OCI-LY1 (cell line): ENCODE measurements around the gene PDE4D.

ENCODE experiments used
- H2AFZ ChIP-seq: fragments of 200-600 bp; sonication (generic), shearing (Covaris generic); 2 replicates; pipeline ENCODE4 v1.6.0; 2014; ENCODE audit warnings: antibody characterized with exemption, mild to moderate bottlenecking, low read length
- H3F3A ChIP-seq: fragments of 200-600 bp; sonication (generic), shearing (Covaris generic); 2 replicates; pipeline ENCODE4 v1.6.0; 2014; ENCODE audit warnings: mild to moderate bottlenecking, antibody characterized with exemption, low read length, moderate library complexity; ENCODE audit not compliant: insufficient read depth
- H3K27ac ChIP-seq: fragments of 200-600 bp; sonication (generic); 2 replicates; pipeline ENCODE4 v1.5.1; 2014; ENCODE audit warnings: low read length, mixed run types, mild to moderate bottlenecking, low read depth; ENCODE audit not compliant: poor library complexity, severe bottlenecking
- H3K27me3 ChIP-seq: fragments of 200-600 bp; sonication (generic); 2 replicates; pipeline ENCODE4 v1.6.0; 2014; ENCODE audit warnings: antibody characterized with exemption, mild to moderate bottlenecking, low read length, moderate library complexity; ENCODE audit not compliant: insufficient read depth
- H3K36me3 ChIP-seq: fragments of 200-600 bp; sonication (generic); 2 replicates; pipeline ENCODE4 v1.6.1; 2014; ENCODE audit warnings: mild to moderate bottlenecking, antibody characterized with exemption, low read length, moderate library complexity, mixed read lengths; ENCODE audit not compliant: insufficient read depth
- H3K4me1 ChIP-seq: fragments of 200-600 bp; sonication (generic); 2 replicates; pipeline ENCODE4 v1.5.1; 2014; ENCODE audit warnings: mild to moderate bottlenecking, low read length, moderate library complexity; ENCODE audit not compliant: insufficient read depth, severe bottlenecking
- H3K4me2 ChIP-seq: fragments of 200-600 bp; sonication (generic), shearing (Covaris generic); 2 replicates; pipeline ENCODE4 v1.6.1; 2014; ENCODE audit warnings: low read length
- H3K4me3 ChIP-seq: fragments of 200-600 bp; sonication (generic); 2 replicates; pipeline ENCODE4 v1.5.1; 2014; ENCODE audit warnings: low read length, low read depth, mild to moderate bottlenecking, mixed read lengths; ENCODE audit not compliant: poor library complexity, severe bottlenecking
- H3K79me2 ChIP-seq: fragments of 200-600 bp; shearing (Covaris generic); 2 replicates; pipeline ENCODE4 v1.6.1; 2016; ENCODE audit warnings: mixed run types, low read length, mixed read lengths; ENCODE audit not compliant: insufficient read depth
- H3K9ac ChIP-seq: fragments of 200-600 bp; sonication (generic), shearing (Covaris generic); 2 replicates; pipeline ENCODE4 v1.6.1; 2014; ENCODE audit warnings: mild to moderate bottlenecking, low read length, mixed read lengths
- H3K9me2 ChIP-seq: fragments of 200-600 bp; sonication (generic), shearing (Covaris generic); 2 replicates; pipeline ENCODE4 v1.6.1; 2014; ENCODE audit warnings: low read depth, mild to moderate bottlenecking, low read length, mixed read lengths
- H3K9me3 ChIP-seq: fragments of 200-600 bp; shearing (Covaris generic); 2 replicates; pipeline ENCODE4 v1.6.1; 2014; ENCODE audit warnings: low read length, mixed read lengths
- H4K20me1 ChIP-seq: fragments of 200-600 bp; sonication (generic), shearing (Covaris generic); 2 replicates; pipeline ENCODE4 v1.6.0; 2016; ENCODE audit warnings: mild to moderate bottlenecking, low read length; ENCODE audit not compliant: insufficient read depth
- EZH2 ChIP-seq: fragments of 200-600 bp; sonication (generic), shearing (Covaris generic); IDR thresholded peaks from 2 replicates; pipeline ENCODE4 v1.8.0; 2017; ENCODE audit warnings: borderline replicate concordance, mixed run types, mild to moderate bottlenecking, antibody characterized with exemption, low read length, moderate library complexity, mixed read lengths
- TF ChIP-seq, protein P1 (sequence below): fragments of 200-600 bp; sonication (generic), shearing (Covaris generic); IDR thresholded peaks from 2 replicates; pipeline ENCODE4 v1.5.1; 2017; ENCODE audit warnings: mild to moderate bottlenecking, antibody characterized with exemption, low read length, moderate library complexity, mixed read lengths

PDE4D gene

DNA sequence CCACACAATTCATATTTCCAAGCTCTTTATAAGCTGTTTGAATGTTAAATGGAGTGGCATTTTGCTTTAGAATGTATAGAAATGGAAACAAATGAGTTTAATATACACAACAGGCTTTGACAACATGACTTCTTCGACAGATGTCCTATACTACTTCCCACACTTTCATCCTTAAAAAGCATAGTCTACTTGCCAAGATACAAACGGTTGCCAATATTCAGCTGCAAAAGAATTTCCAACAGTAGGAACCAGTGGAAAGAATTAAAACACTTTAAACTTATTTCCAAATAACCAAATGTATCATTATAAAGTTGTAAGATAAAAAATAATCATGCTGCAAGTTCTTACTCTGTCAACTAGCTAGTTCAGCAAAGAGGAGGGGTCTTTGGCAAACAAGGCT lies 456.4 kb downstream of the PDE4D start:
- H3K36me3 ChIP-seq, result no peaks in the 10 kb centered on the region
- no peak overlapping the region for H3K27ac ChIP-seq
- H2AFZ ChIP-seq, result no peak overlapping the region
- H3K9ac ChIP-seq, result no peak overlapping the region
- no peaks in the 10 kb centered on the region for H3F3A ChIP-seq
- H3K4me1 ChIP-seq, result no peaks in the 10 kb centered on the region
- H3K79me2 ChIP-seq, result no peaks in the 10 kb centered on the region
- no peaks in the 10 kb centered on the region for H3K9me2 ChIP-seq
- H3K27me3 ChIP-seq, result no peaks in the 10 kb centered on the region
- H3K4me2 ChIP-seq, result no peak overlapping the region
- H4K20me1 ChIP-seq, result no peaks in the 10 kb centered on the region
- TF ChIP-seq, protein P1, sequence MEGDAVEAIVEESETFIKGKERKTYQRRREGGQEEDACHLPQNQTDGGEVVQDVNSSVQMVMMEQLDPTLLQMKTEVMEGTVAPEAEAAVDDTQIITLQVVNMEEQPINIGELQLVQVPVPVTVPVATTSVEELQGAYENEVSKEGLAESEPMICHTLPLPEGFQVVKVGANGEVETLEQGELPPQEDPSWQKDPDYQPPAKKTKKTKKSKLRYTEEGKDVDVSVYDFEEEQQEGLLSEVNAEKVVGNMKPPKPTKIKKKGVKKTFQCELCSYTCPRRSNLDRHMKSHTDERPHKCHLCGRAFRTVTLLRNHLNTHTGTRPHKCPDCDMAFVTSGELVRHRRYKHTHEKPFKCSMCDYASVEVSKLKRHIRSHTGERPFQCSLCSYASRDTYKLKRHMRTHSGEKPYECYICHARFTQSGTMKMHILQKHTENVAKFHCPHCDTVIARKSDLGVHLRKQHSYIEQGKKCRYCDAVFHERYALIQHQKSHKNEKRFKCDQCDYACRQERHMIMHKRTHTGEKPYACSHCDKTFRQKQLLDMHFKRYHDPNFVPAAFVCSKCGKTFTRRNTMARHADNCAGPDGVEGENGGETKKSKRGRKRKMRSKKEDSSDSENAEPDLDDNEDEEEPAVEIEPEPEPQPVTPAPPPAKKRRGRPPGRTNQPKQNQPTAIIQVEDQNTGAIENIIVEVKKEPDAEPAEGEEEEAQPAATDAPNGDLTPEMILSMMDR, result no peak
- TF ChIP-seq EZH2, result no peak
- no peaks in the 10 kb centered on the region for H3K9me3 ChIP-seq
- no peak overlapping the region for H3K4me3 ChIP-seq

DNA sequence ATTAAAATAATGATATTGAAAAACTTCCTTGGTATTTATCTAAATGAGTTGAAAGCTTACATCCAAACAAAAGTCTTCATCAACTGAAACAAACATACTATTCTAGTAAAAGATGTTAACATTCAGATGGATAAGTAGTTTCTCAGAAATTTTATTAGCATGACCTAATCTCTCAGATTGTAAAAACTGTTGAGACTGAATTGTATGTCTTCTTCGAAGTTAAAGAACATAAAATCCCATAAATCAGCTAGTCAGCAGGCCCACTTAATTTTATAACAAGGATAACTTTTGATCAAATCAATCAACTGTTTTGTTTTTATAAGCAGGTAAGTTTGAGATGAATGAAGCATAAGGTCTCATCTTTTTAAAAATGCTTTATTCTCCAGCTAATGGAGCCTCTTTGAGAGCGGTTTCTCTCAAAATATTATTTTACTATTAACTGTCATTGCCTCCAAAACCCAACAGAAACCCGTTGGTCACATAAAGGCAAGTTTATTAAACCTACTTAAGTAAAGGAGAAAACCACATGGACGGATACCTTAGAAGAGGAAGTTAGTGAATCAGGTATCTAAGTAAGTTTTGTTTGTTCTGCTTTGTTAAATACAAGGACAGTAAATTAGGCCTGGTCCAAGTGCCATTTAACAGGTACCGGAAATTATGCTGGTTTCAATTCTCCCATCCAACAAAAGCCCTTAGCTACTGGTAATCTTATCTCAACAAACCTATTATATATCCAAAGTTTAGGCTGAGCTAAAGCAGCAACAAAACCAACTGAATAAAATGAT lies 457.0 kb downstream of the PDE4D start:
- H3K27ac ChIP-seq, result no peak overlapping the region
- no peaks in the 10 kb centered on the region for H3K4me1 ChIP-seq
- no peaks in the 10 kb centered on the region for H3F3A ChIP-seq
- no peak overlapping the region for H3K4me3 ChIP-seq
- H4K20me1 ChIP-seq, result no peaks in the 10 kb centered on the region
- no peak overlapping the region for H3K9ac ChIP-seq
- no peaks in the 10 kb centered on the region for H3K9me2 ChIP-seq
- H3K27me3 ChIP-seq, result no peaks in the 10 kb centered on the region
- TF ChIP-seq, protein P1, result no peak
- no peak for TF ChIP-seq EZH2
- no peak overlapping the region for H2AFZ ChIP-seq
- H3K36me3 ChIP-seq, result no peaks in the 10 kb centered on the region
- H3K79me2 ChIP-seq, result no peaks in the 10 kb centered on the region
- no peak overlapping the region for H3K4me2 ChIP-seq
- H3K9me3 ChIP-seq, result no peaks in the 10 kb centered on the region

DNA sequence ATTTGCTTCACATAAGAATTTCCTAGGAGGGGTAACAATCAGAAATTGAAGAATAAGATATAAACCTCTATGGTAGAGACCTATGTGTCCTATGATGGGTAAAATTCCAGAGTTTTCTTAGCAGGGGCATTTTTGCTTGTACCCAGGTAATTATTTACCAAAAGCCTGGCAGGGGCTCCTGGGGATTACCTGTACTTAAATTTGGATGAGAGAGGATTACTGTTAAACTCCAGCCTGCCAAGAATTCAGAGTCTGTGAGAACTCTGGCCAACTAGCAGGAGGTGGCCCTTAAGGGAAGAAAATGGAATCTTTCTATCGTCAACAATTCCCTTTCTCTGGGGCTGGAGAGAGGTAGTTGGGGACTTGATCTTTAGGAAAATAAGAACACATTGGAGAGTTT lies 460.4 kb downstream of the PDE4D start:
- no peaks in the 10 kb centered on the region for H3K9me2 ChIP-seq
- H2AFZ ChIP-seq, result no peak overlapping the region
- no peaks in the 10 kb centered on the region for H3K36me3 ChIP-seq
- H3K4me3 ChIP-seq, result no peak overlapping the region
- no peaks in the 10 kb centered on the region for H3F3A ChIP-seq
- H3K9me3 ChIP-seq, result no peaks in the 10 kb centered on the region
- H3K9ac ChIP-seq, result no peak overlapping the region
- no peaks in the 10 kb centered on the region for H4K20me1 ChIP-seq
- TF ChIP-seq, protein P1, result no peak
- no peak for TF ChIP-seq EZH2
- no peak overlapping the region for H3K27ac ChIP-seq
- H3K27me3 ChIP-seq, result no peaks in the 10 kb centered on the region
- no peak overlapping the region for H3K4me2 ChIP-seq
- no peaks in the 10 kb centered on the region for H3K79me2 ChIP-seq
- no peaks in the 10 kb centered on the region for H3K4me1 ChIP-seq
